ENCODE results near the gene MARK1.

- TF ChIP-seq CTCF (IDR thresholded peaks at IDR 0.05): no peak
- TF ChIP-seq POLR2A (IDR thresholded peaks at IDR 0.05): no peak
Measured at GRCh38 chr1:220485791-220486190, 42.1 kb upstream of the MARK1 start.
